ENCODE results near the gene NSDHL. TPM values are rescaled to one million over a fixed set of nuclear protein-coding genes. Genes with fewer than 3 reads are reported as not detected.

The NSDHL gene
- total RNA-seq, 2 donors from 2014 or later, result 5.3 to 23.1 TPM

GRCh38 chrX:152898442-152898841, 67.6 kb downstream of the NSDHL start:
- H3K9me3 ChIP-seq, result no peaks in the 10 kb centered on the region
- DNase-seq (ENCODE audit: low spot score) (no peak), ATAC-seq (ENCODE audit: insufficient number of reproducible peaks, low FRiP score, low read depth) (no peak)
- H3K4me1 ChIP-seq (ENCODE audit: control insufficient read depth in 1 of 2, low read depth in 2 of 2), result peaks cover 0 to 32% of the 10 kb centered on the region in 2 donors
- no peak for TF ChIP-seq CTCF (IDR thresholded peaks at IDR 0.05)
- H3K27me3 ChIP-seq (replicated peaks; ENCODE audit: insufficient read depth), result no peaks in the 10 kb centered on the region
- no peaks in the 10 kb centered on the region for H3K36me3 ChIP-seq
- peak overlapping the region; percentile 69 for H3K4me3 ChIP-seq
- no peak overlapping the region for H3K27ac ChIP-seq

- no peaks in the 10 kb centered on the region for H3K27me3 ChIP-seq (replicated peaks; ENCODE audit: insufficient read depth)
- DNase-seq (ENCODE audit: low spot score), result no peak
- no peak overlapping the region for H3K4me3 ChIP-seq
- H3K36me3 ChIP-seq, result no peaks in the 10 kb centered on the region
- peaks cover 0 to 32% of the 10 kb centered on the region in 2 donors for H3K4me1 ChIP-seq (ENCODE audit: control insufficient read depth in 1 of 2, low read depth in 2 of 2)
- H3K9me3 ChIP-seq, result no peaks in the 10 kb centered on the region
- peak overlapping the region; percentile 17 to 41 for H3K27ac ChIP-seq
- ATAC-seq (ENCODE audit: insufficient number of reproducible peaks, low FRiP score, low read depth), result no peak
- TF ChIP-seq CTCF (IDR thresholded peaks at IDR 0.05), result no peak
Measured at GRCh38 chrX:152899111-152899873, 68.4 kb downstream of the NSDHL start.

- H3K27ac ChIP-seq, result peak overlapping the region; percentile 17 to 41
- no peaks in the 10 kb centered on the region for H3K27me3 ChIP-seq (replicated peaks; ENCODE audit: insufficient read depth)
- no peaks in the 10 kb centered on the region for H3K9me3 ChIP-seq
- no peak overlapping the region for H3K4me3 ChIP-seq
- no peak for TF ChIP-seq CTCF (IDR thresholded peaks at IDR 0.05)
- DNase-seq (ENCODE audit: low spot score) (no peak), ATAC-seq (ENCODE audit: insufficient number of reproducible peaks, low FRiP score, low read depth) (no peak)
- peaks cover 0 to 32% of the 10 kb centered on the region in 2 donors for H3K4me1 ChIP-seq (ENCODE audit: control insufficient read depth in 1 of 2, low read depth in 2 of 2)
- no peaks in the 10 kb centered on the region for H3K36me3 ChIP-seq
Measured at GRCh38 chrX:152899874-152900719, 69.2 kb downstream of the NSDHL start.

GRCh38 chrX:152900937-152901445, 70.1 kb downstream of the NSDHL start:
- ATAC-seq (ENCODE audit: insufficient number of reproducible peaks, low FRiP score, low read depth) (no peak), DNase-seq (ENCODE audit: low spot score) (no peak)
- Histone ChIP-seq H3K36me3 (no peaks in the 10 kb centered on the region), H3K27me3 (replicated peaks; ENCODE audit: insufficient read depth) (no peaks in the 10 kb centered on the region), H3K9me3 (no peaks in the 10 kb centered on the region), H3K4me3 (no peak overlapping the region), H3K27ac (no peak overlapping the region), H3K4me1 (ENCODE audit: control insufficient read depth in 1 of 2, low read depth in 2 of 2) (peaks cover 0 to 32% of the 10 kb centered on the region in 2 donors)
- TF ChIP-seq CTCF (IDR thresholded peaks at IDR 0.05), result no peak

Data from thoracic aorta (tissue), 2 donors.